ENCODE data around the gene PRKG1. TPM values are rescaled to one million over a fixed set of nuclear protein-coding genes. Genes with fewer than 3 reads are reported as not detected.

The PRKG1 gene
- total and polyA plus RNA-seq, 2 of the 8 experiments (the other 6 are each of a cell fraction or from before 2014, with no cell fraction given): 4.2 to 15.2 TPM

GRCh38 chr10:51046654-51047053 lies 27.6 kb upstream of the PRKG1 start:
- 87% methylated on average over 6 of the region's 6 CpGs; no CpG with 5 or more reads in 1 of the 2 experiments for WGBS, 2 experiments (ENCODE audit: extremely low coverage in 1 of 2, insufficient coverage in 1 of 2, insufficient read length in 1 of 2, insufficient replicate concordance in 2 of 2, low coverage in 1 of 2, low lambda C conversion rate in 2 of 2, missing lambda C conversion rate in 1 of 2)
- no peak for TF ChIP-seq EP300 (IDR thresholded peaks at IDR 0.05; ENCODE audit: borderline replicate concordance in 1 of 2, low read depth in 2 of 2, low read length in 2 of 2)
- TF ChIP-seq SIX5 (IDR thresholded peaks at IDR 0.05; ENCODE audit: low read depth, low read length): no peak
- no peak for TF ChIP-seq KDM5A (IDR thresholded peaks at IDR 0.05; ENCODE audit: low read length)
- no peak for TF ChIP-seq TBP (IDR thresholded peaks at IDR 0.05; ENCODE audit: low read depth, low read length)
- TF ChIP-seq MAFK (IDR thresholded peaks at IDR 0.05; ENCODE audit: low read depth, low read length): no peak
- TF ChIP-seq EZH2 (IDR thresholded peaks at IDR 0.05; ENCODE audit: low read depth, low read length, severe bottlenecking): no peak
- TF ChIP-seq BCL11A (IDR thresholded peaks at IDR 0.05; ENCODE audit: low read depth in 2 of 2, low read length in 2 of 2): no peak
- TF ChIP-seq NRF1 (IDR thresholded peaks at IDR 0.05; ENCODE audit: low read depth, low read length): no peak
- no peak for TF ChIP-seq SP2 (IDR thresholded peaks at IDR 0.05; ENCODE audit: low read length)
- TF ChIP-seq POLR2AphosphoS5 (IDR thresholded peaks at IDR 0.05; ENCODE audit: low read depth, low read length): no peak
- no peak for TF ChIP-seq BRCA1 (IDR thresholded peaks at IDR 0.05; ENCODE audit: low read depth, low read length)
- no peak for TF ChIP-seq NANOG (IDR thresholded peaks at IDR 0.05; ENCODE audit: insufficient read depth, low read depth, low read length, poor library complexity, severe bottlenecking)
- H3K79me1 ChIP-seq (ENCODE audit: low read depth, low read length): no peaks in the 10 kb centered on the region
- no peak overlapping the region for H3K14ac ChIP-seq (ENCODE audit: insufficient read length)
- no peak for FAIRE-seq
- DNase-seq (ENCODE audit: low read depth in 1 of 2, low spot score in 2 of 2): no peak
- no peak overlapping the region for H2BK20ac ChIP-seq (ENCODE audit: low read length)
- H3K9ac ChIP-seq (replicated peaks in 1 of 4; ENCODE audit: extremely low read depth in 1 of 4, low read depth in 3 of 4, low read length in 3 of 4): no peak overlapping the region
- H3K36me3 ChIP-seq (ENCODE audit: control insufficient read depth in 2 of 4, insufficient read depth in 4 of 4, low read length in 3 of 4): no peaks in the 10 kb centered on the region
- H2AFZ ChIP-seq (ENCODE audit: low read length): no peak overlapping the region
- H2BK5ac ChIP-seq (ENCODE audit: low read depth, low read length): no peak overlapping the region
- H3K79me2 ChIP-seq (ENCODE audit: control insufficient read depth in 1 of 2, insufficient read depth in 2 of 2, low read length in 2 of 2): no peaks in the 10 kb centered on the region
- no peak overlapping the region for H3K4me3 ChIP-seq (ENCODE audit: extremely low read depth in 1 of 4, insufficient read depth in 2 of 4, low read depth in 3 of 4, low read length in 4 of 4)
- H3K27me3 ChIP-seq (replicated peaks in 1 of 4; ENCODE audit: control insufficient read depth in 3 of 4, extremely low read depth in 1 of 4, insufficient read depth in 3 of 4, low read length in 3 of 4): no peaks in the 10 kb centered on the region
- H3K9me3 ChIP-seq (ENCODE audit: insufficient read depth in 2 of 2, low read depth in 1 of 2, low read length in 1 of 2): no peaks in the 10 kb centered on the region
- no peak overlapping the region for H2AK5ac ChIP-seq (ENCODE audit: low read depth, low read length)
- H3K23me2 ChIP-seq (ENCODE audit: low read depth, low read length): no peaks in the 10 kb centered on the region
- no peaks in the 10 kb centered on the region for H4K20me1 ChIP-seq (replicated peaks in 1 of 2; ENCODE audit: control insufficient read depth in 1 of 2, insufficient read depth in 2 of 2, low read length in 2 of 2)
- no peak overlapping the region for H4K91ac ChIP-seq (replicated peaks; ENCODE audit: insufficient read length, low read length)
- no peak overlapping the region for H2BK15ac ChIP-seq (ENCODE audit: low read length)
- no peak overlapping the region for H4K8ac ChIP-seq (ENCODE audit: extremely low read depth, insufficient read depth, low read length)
- no peaks in the 10 kb centered on the region for H3K4me1 ChIP-seq (replicated peaks in 1 of 4; ENCODE audit: control insufficient read depth in 3 of 4, insufficient read depth in 4 of 4, low read length in 3 of 4)
- H3K56ac ChIP-seq (replicated peaks; ENCODE audit: insufficient read length, low read depth, low read length): no peak overlapping the region
- no peak overlapping the region for H3K27ac ChIP-seq (ENCODE audit: low read depth, low read length)
- no peak overlapping the region for H2BK12ac ChIP-seq (ENCODE audit: low read depth, low read length)
- no peak overlapping the region for H3K4me2 ChIP-seq (ENCODE audit: insufficient read depth in 1 of 2, low read depth in 2 of 2, low read length in 2 of 2)
- no peak overlapping the region for H2BK120ac ChIP-seq (replicated peaks; ENCODE audit: low read depth, low read length)
- CTCF ChIA-PET (ENCODE audit: partially characterized antibody): interaction anchor here (0.6 to 1.6 kb wide), 7 partner anchors 14 to 566 kb away, joined by 3 to 6 read pairs (median 3); no protein-coding TSS in a partner anchor
- H4K5ac ChIP-seq (ENCODE audit: insufficient read length, low read depth, low read length): no peak overlapping the region
- H3K23ac ChIP-seq (ENCODE audit: insufficient read length): no peak overlapping the region
- H3K4ac ChIP-seq (replicated peaks; ENCODE audit: insufficient read length, low read depth, low read length): no peak overlapping the region
- H3K18ac ChIP-seq (ENCODE audit: extremely low read depth, low read length): no peak overlapping the region
- POLR2A ChIA-PET (ENCODE audit: partially characterized antibody): no interaction called here

All from H1 (cell line).